ENCODE measurements around the gene SLC35F4.

DNA sequence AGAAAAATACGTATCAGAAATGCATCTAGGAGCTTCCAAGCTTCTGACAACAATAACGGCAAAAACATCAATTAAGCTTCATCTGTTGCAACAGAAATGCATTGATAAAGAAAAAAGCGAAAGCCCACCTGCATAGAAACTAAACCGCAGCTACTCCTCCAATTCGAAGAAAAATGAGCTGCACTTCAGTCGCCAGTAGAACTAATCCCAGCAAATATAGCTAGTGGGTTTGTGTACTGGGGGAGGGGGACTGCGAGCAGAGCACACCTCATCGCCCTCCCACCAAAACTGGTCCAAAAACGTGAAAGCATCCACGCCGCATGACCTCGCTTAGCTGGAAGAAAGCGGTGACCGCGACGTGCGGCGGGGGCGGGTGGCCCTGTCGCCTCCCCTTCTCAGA, 1.2 kb downstream of the SLC35F4 start:
- TF ChIP-seq, protein P1, sequence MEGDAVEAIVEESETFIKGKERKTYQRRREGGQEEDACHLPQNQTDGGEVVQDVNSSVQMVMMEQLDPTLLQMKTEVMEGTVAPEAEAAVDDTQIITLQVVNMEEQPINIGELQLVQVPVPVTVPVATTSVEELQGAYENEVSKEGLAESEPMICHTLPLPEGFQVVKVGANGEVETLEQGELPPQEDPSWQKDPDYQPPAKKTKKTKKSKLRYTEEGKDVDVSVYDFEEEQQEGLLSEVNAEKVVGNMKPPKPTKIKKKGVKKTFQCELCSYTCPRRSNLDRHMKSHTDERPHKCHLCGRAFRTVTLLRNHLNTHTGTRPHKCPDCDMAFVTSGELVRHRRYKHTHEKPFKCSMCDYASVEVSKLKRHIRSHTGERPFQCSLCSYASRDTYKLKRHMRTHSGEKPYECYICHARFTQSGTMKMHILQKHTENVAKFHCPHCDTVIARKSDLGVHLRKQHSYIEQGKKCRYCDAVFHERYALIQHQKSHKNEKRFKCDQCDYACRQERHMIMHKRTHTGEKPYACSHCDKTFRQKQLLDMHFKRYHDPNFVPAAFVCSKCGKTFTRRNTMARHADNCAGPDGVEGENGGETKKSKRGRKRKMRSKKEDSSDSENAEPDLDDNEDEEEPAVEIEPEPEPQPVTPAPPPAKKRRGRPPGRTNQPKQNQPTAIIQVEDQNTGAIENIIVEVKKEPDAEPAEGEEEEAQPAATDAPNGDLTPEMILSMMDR (IDR thresholded peaks at IDR 0.05; ENCODE audit: poor library complexity, severe bottlenecking): no peak
- TF ChIP-seq POLR2AphosphoS5 (IDR thresholded peaks at IDR 0.05) (no peak), RAD21 (conservative IDR thresholded peaks at IDR 0.05) (peak; percentile 14), MXI1 (conservative IDR thresholded peaks at IDR 0.05; ENCODE audit: poor library complexity, severe bottlenecking) (peak; percentile 25), TAF1 (IDR thresholded peaks at IDR 0.05; ENCODE audit: low read depth) (no peak)
- TF ChIP-seq, protein P2, sequence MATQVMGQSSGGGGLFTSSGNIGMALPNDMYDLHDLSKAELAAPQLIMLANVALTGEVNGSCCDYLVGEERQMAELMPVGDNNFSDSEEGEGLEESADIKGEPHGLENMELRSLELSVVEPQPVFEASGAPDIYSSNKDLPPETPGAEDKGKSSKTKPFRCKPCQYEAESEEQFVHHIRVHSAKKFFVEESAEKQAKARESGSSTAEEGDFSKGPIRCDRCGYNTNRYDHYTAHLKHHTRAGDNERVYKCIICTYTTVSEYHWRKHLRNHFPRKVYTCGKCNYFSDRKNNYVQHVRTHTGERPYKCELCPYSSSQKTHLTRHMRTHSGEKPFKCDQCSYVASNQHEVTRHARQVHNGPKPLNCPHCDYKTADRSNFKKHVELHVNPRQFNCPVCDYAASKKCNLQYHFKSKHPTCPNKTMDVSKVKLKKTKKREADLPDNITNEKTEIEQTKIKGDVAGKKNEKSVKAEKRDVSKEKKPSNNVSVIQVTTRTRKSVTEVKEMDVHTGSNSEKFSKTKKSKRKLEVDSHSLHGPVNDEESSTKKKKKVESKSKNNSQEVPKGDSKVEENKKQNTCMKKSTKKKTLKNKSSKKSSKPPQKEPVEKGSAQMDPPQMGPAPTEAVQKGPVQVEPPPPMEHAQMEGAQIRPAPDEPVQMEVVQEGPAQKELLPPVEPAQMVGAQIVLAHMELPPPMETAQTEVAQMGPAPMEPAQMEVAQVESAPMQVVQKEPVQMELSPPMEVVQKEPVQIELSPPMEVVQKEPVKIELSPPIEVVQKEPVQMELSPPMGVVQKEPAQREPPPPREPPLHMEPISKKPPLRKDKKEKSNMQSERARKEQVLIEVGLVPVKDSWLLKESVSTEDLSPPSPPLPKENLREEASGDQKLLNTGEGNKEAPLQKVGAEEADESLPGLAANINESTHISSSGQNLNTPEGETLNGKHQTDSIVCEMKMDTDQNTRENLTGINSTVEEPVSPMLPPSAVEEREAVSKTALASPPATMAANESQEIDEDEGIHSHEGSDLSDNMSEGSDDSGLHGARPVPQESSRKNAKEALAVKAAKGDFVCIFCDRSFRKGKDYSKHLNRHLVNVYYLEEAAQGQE (IDR thresholded peaks at IDR 0.05; ENCODE audit: borderline replicate concordance): no peak

Data from neural cell (in vitro differentiated cells).